GM21526 (cell line): ENCODE data around the gene PITPNC1.
"Not testable (repeated sequence)": the region's sequence is repeated elsewhere in the genome, so short reads cannot be mapped to it uniquely, and the experiment has no call there.

Experiments used
- ATAC-seq: cut with Tn5 transposase; IDR thresholded peaks from one replicate; pipeline ENCODE4 v1.9.1; 2021; ENCODE audit warnings: moderate library complexity; ENCODE audit not compliant: unreplicated experiment, low FRiP score

The PITPNC1 gene

DNA sequence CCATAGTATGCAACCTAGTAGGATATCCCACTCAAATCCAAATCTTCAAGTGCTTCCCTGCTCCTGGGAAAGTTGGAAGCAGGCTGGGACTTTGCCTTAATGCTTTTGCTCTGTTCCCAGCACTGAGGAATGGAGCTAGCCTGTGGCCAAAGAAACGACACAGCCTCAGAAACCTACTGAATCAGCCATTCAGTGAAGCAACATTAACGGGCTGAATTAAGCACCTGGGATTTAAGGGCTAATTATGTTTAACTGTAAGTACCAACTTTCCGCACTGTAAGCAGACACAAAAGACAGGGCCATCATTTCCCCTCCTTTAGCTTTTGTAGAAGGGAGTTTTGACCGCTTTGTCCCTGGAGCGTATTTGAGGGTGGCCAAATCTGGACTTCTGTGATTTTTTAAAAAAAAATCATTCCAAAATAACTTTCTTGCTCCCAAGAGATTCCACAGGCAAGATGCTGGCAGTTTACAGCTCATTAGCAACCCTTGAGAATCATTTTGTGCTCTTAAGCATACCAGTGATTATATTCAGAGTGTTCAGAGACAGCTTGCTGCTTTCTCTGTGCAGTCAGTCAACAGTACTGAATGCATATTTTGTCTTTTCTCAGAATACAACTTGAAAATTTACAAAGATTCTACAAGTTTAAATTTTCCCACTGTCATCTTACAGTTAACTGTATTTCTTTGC is 323.1 kb downstream of the PITPNC1 start:
- ATAC-seq = no peak

DNA sequence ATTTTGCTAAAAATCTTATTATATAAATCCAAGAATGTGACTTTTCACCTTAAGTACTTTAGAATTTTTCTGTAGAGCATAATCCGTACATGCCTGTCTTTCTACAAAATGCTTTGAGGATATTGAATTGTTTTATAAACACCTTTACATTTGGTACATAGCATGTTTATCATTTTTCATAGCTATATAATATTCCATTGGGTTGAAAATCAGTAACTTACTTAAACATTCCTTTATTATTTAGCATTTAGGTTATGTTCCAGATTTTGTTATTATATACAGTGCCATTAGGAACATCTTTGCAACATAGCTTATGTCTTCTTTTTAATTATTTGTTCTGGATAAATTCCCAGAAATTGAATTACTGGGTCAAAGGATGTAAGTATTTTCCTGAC is 323.6 kb downstream of the PITPNC1 start:
- ATAC-seq = no peak

- ATAC-seq = not testable (repeated sequence)
Measured at GRCh38 chr17:67702861-67703260, 325.8 kb downstream of the PITPNC1 start.

- no peak for ATAC-seq
Measured at GRCh38 chr17:67707442-67707841, 330.4 kb downstream of the PITPNC1 start.

- no peak for ATAC-seq
Measured at GRCh38 chr17:67708378-67708777, 331.3 kb downstream of the PITPNC1 start.

DNA sequence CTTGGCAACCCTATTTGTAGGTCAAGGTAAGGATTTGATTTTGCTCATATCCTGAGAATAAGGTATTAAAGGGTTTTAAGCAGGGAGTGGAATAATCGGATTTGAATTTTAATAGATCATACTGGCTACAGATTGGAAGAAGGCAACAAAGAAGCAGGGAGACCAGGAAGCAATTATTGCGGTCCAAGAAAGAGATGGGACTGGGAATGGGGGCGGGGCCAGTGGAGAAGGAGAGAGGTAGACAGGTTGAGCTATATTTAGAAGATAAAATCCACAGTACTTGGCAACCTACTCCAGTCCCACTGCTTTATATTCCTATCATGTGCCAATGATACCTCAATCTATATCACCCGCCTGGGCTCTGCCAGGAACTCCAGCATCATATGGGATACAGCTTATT is 334.8 kb downstream of the PITPNC1 start:
- ATAC-seq = no peak

DNA sequence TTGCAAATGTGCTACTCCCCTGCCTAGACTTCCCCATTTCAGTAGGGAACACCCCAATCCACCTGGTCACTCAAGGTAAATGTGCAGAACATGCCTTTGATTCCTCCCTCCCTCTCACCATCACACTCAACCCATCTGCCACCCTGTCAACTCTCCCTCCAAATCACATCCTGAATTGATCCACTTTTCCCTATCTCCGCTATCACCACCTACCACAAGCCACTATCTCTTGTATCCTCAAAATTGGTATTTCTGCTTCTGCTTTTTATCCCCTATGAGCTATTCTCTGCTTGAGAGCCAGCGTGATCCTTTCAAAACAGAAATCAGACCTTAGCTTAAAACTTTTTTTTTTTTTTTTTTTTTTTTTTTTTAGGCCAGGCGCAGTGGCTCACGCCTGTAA is 335.3 kb downstream of the PITPNC1 start:
- ATAC-seq = no peak

- no peak for ATAC-seq
Measured at GRCh38 chr17:67713169-67713568, 336.1 kb downstream of the PITPNC1 start.

DNA sequence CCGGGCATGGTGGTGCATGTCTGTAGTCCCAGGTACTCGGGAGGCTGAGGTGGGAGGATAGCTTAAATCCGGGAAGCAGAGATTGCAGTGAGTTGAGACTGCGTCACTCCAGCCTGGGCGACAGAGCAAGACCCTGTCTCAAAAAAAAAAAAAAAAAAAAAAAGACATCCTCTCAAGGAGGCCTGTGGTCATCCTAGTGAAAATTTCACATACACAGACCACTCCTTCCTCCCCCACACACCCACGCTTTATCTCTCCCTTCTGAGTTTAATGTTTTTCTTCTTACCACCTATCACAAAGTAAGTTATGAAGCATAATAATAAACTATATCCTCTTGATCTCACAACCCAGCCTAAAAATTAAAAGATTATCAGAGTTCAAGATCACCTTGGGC is 339.3 kb downstream of the PITPNC1 start:
- no peak for ATAC-seq

DNA sequence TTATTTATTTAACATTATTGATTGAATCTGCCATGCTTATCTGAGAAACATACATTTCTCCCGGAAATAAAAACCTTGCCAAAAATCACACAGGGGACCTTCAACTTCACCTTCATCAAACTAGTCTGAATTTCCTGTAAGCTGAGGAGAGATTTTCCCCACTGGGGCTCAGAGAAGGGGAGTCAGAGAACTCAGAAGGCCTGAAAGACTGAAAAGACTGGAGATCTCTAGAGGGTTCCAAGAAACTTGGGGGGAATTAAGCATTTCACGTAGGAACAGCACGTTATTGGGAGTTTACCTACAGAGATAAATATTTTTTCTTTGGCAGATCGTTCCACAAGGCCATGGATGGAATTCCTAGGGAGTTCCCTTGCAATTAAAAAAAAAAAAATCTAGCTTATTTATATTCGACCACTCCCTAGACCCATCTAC is 340.1 kb downstream of the PITPNC1 start:
- no peak for ATAC-seq

DNA sequence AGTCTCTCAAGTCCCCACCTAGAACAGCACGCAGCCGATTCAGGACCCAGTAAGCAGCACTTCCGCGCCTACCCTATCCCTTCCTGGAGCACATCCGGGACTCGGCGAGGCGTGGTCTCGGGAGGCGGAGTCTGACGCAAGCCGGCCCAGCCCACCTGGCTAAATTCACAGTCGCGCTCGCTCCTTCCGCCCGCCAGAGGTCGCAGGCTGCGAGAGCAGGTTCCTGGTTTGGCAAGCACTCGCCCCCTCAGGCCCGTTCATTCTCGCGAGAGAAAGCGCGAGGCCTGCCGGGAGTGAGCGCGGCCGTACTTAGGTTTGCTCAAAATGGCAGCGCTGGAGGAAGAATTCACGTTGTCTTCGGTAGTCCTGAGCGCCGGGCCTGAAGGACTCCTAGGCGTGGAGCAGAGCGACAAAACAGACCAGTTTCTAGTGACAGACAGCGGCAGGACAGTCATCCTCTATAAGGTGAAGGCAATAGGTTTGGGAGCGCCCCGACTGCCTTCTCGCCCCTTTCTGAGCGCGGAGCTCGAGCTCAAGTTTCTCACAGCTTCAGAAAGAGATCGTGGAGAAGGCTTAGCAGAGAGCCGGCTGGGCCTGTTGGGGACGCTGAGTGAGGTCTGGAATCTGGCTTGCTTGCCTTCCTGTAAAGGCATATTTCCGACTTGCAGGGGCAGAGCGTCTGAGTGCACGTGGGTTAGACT is 340.7 kb downstream of the PITPNC1 start, which contains the start of gene NOL11:
Gene NOL11, plus strand, starts transcription at position 313 of the 701 bp plus-strand sequence. Its CDS starts 12 bp downstream, at position 325.
- ATAC-seq = peak; percentile 95

GRCh38 chr17:67718325-67718941 is 341.4 kb downstream of the PITPNC1 start:
- no peak for ATAC-seq

GRCh38 chr17:67725373-67725791 is 348.3 kb downstream of the PITPNC1 start:
- no peak for ATAC-seq

- no peak for ATAC-seq
Measured at GRCh38 chr17:67725807-67726206, 348.7 kb downstream of the PITPNC1 start.

GRCh38 chr17:67727152-67728039 is 350.3 kb downstream of the PITPNC1 start:
- not testable (repeated sequence) for ATAC-seq

- no peak for ATAC-seq
Measured at GRCh38 chr17:67729903-67730302, 352.8 kb downstream of the PITPNC1 start.

DNA sequence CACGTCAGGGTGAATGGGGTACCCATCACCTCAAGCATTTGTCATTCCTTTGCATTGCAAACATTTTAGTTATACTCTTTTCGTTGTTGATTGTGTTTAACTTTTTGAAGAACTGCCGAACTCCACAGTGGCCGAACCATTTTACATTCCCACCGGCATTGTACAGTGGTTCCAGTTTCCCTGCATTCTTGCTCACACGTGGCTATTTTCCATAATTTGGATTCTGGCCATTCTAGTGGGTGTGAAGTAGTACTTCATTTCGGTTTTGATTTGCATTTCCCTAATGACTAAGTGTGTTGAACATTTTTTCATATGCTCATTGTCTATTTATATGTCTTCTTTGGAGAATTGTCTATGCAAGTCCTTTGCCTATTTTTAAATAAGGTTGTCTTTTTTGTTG is 353.6 kb downstream of the PITPNC1 start:
- no peak for ATAC-seq

- ATAC-seq = no peak
Measured at GRCh38 chr17:67733449-67733848, 356.4 kb downstream of the PITPNC1 start.

GRCh38 chr17:67737145-67737544 is 360.1 kb downstream of the PITPNC1 start:
- no peak for ATAC-seq

DNA sequence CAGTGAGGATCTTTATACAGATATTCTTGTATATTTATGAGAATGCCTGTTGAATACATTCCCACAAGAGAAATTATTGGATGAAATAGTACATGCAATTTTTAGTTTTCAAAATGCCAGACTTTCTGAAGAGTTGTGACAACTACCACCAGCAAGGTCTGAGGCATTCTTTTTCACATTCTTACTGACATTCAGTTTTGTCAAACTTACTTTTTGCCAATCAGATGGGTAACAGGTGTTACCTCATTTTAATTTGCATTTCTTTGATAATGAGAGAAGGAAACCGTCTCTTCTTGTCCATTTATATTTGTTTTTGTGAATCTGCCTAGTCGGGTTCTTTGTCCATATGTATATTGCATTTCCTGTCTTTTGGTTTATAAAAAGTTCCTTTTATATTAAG is 364.9 kb downstream of the PITPNC1 start:
- no peak for ATAC-seq
